HG03095 (cell line): ENCODE results near the gene IMMP2L.
"Not testable (repeated sequence)": the region's sequence is repeated elsewhere in the genome, so short reads cannot be mapped to it uniquely, and the experiment has no call there.

Source experiments
- ATAC-seq: cut with Tn5 transposase; IDR thresholded peaks from one replicate; pipeline ENCODE4 v1.9.1; 2021; ENCODE audit warnings: moderate library complexity; ENCODE audit not compliant: unreplicated experiment

The IMMP2L gene

GRCh38 chr7:111469894-111470293 is 92.4 kb downstream of the IMMP2L start:
- not testable (repeated sequence) for ATAC-seq

DNA sequence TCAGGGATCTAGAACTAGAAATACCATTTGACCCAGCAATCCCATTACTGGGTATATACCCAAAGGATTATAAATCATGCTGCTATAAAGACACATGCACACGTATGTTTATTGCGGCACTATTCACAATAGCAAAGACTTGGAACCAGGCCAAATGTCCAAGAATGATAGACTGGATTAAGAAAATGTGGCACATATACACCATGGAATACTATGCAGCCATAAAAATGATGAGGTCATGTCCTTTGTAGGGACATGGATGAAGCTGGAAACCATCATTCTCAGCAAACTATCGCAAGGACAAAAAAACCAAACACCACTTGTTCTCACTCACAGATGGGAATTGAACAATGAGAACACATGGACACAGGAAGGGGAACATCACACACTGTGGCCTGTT is 96.5 kb downstream of the IMMP2L start:
- ATAC-seq = not testable (repeated sequence)

- ATAC-seq = no peak
Measured at GRCh38 chr7:111460695-111461094, 101.6 kb downstream of the IMMP2L start.

DNA sequence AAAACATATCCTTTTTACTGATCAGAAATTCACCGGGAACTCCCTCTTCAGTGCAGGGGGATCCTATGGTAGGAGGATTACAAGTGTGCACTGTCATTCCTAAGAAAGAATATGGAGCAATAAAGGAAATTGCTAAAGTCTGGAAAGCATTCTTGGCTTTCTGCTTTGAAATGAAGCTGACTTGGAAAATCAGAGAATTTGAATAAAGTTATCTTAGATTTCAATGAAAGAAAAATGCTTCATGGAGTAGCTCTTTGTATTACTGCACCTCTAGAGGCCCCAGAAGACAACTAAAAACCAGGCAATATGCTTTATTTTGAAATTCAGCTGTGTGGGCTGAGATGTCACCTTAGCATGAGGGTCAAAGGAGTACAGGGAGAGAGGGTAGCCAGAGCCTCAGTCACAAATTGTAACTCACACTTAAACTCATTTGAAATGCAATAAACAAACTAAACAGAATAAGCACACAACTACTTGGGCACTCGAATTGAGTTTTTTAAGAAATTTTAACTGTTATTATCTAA is 102.5 kb downstream of the IMMP2L start:
- no peak for ATAC-seq

DNA sequence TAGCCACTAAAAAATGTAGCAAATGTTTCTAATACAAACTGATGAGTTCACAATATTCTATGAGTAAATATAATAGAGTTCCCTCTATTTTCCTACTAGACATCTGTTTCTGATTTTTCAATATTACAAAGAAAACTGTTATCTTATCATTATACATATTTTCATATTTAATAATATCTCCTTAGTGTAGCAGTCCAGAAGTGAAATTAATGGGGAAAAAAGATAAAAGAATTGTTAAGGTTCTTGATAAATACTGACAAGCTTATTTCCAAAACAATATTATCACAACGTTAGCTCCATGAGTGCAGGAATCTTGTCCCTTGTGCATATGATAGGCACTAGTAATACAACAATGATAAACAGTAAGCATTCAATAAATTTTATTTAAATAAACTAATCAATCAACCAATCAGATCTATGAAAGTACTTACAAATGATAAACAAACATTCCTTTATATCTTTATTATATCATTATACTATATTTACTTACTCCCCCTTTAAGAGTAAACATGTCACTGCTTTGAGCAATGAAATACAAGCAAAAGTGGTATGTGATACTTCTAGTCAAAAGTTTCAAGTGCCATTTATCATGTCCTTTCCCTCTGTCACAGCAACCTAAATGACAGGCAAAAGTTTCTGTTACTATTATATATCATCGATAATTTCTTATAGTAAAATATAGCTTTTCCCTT is 103.1 kb downstream of the IMMP2L start:
- no peak for ATAC-seq

DNA sequence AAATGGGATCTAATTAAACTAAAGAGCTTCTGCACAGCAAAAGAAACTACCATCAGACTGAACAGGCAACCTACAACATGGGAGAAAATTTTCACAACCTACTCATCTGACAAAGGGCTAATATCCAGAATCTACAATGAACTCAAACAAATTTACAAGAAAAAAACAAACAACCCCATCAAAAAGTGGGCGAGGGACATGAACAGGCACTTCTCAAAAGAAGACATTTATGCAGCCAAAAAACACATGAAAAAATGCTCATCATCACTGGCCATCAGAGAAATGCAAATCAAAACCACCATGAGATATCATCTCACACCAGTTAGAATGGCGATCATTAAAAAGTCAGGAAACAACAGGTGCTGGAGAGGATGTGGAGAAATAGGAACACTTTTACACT is 111.6 kb downstream of the IMMP2L start:
- ATAC-seq = not testable (repeated sequence)

DNA sequence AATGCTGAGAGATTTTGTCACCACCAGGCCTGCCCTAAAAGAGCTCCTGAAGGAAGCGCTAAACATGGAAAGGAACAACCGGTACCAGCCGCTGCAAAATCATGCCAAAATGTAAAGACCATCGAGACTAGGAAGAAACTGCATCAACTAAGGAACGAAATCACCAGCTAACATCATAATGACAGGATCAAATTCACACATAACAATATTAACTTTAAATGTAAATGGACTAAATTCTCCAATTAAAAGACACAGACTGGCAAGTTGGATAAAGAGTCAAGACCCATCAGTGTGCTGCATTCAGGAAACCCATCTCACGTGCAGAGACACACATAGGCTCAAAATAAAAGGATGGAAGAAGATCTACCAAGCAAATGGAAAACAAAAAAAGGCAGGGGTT is 114.8 kb downstream of the IMMP2L start:
- ATAC-seq = not testable (repeated sequence)

GRCh38 chr7:111439977-111440376 is 122.3 kb downstream of the IMMP2L start:
- ATAC-seq = no peak

DNA sequence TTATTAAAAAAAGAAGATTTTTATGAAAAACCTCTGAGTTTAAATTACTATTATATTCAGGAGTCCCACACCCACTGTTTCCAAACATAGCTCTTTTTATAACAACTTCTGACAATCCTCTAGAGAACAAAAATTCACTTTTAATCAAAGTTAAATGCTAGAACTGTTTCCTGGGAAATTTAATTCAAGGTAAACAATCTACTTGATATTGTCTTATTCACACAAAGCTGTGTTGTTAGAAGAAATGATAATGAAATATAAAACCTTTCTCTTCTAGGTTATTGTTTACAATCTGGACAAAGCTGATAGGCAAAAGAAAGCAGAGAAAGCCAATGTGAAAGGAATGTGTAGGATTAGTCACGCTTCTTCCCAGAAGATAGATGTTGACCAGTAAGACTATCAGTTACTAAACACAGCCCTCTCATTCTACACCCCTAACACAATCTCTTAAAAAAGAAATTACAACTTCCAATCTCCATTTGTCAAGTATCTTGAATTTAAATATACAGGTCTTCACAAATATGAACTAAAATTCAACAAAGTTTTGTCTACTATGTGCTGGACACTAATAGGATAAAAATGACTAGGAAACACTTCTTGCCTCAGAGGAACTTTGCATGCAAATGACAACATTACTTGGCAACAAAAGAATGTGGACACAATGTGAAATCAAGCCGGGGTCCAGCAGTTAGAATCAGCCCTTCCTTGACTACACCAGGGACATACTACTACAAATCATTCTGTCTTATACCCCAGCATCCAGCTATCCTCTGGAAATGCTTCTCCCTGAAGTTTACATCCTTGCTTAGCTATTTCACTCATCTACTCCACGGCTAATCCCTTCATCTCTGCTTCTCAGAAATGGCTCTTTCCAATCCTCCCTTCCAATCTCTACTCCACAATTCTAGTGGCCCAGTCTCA is 123.7 kb downstream of the IMMP2L start:
- ATAC-seq = no peak

GRCh38 chr7:111437736-111438135 is 124.6 kb downstream of the IMMP2L start:
- no peak for ATAC-seq

- ATAC-seq = no peak
Measured at GRCh38 chr7:111436608-111437007, 125.7 kb downstream of the IMMP2L start.

DNA sequence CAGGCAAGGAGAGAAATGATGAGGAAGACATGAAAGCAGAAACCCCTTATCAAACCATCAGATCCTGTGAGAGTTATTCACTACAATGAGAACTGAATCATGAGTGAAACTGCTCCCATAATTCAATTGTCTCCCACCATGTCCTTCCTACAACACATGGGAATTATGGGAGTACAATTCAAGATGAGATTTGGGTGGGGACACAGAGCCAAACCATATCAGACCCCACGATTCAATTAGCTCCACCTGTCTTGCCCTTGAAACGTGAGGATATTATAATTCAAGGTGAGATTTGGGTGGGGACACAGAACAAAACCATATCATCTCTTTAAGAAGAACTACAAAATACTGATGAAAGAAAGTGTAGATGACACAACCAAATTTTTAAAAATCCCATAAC is 128.9 kb downstream of the IMMP2L start:
- ATAC-seq = no peak

DNA sequence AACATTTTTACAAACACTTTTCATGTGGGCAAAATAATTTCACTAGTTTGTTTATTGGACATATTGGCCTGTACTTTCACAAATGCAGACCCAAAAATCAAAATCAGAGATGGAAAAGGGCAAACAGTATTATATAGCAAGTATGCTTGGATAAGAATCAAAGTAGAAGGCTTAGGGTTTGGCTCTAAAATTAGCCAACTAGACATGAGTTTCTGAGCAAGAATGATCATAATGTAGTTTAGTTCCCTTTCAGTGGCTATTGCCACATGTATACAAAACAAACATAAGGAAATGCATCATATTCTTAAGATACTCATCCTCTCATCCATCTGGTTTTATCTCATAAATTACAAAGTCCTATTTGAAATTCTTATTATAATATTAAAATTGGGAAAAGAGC is 132.5 kb downstream of the IMMP2L start:
- no peak for ATAC-seq

DNA sequence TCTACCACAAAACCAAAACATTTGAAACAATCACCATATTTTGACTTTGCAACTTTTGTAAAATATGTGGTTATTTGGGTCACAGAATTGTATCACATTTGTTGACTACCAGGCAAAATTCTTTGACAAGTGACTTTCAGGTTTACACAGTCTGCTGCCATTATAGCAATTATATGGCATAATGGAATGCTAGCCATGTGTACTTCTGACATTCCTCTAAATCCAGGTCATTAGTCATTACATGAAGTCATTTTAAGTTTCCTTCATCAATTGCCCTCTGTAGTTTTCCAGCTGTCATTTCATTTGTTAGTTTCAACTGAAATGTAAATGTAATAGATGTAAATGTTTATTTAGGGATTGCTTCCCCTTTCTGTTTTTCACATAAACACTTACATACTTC is 137.5 kb downstream of the IMMP2L start:
- ATAC-seq = no peak

DNA sequence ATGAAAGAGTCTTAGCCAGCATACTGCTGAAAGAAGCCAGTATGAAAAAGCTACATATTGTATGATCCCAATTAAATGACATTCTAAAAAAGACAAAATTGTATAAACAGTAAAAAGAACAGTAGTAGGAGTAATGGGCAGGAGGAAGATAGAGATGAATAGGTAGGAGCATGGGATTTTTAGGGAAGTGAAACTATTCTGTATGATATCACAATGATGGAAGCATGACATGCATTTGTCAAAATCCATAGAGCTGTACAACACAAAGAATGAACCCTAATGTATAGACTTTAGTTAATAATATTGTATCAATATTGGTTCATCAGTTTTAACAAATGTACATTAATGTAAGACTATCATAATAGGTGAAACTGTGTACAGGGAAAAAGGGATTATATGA is 147.9 kb downstream of the IMMP2L start:
- no peak for ATAC-seq

DNA sequence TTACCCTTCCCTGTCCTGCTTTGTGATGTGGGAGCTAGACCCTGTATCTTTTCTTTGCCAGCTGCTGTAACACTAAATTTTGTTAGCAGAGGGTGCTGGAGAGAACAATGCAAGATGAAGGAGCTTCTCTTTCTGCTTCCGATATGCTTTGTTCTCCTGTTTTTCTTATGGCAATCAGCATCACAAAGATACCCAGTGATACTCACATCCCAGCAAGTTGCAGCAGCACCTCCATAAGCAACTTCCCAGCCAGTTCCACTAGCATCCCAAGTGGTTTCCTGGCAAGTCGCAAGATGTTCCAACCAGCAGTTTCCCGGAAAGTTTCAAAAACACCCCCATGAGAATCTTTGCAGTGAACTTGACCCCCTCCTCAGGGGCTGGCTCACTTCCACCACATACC is 148.6 kb downstream of the IMMP2L start:
- no peak for ATAC-seq

DNA sequence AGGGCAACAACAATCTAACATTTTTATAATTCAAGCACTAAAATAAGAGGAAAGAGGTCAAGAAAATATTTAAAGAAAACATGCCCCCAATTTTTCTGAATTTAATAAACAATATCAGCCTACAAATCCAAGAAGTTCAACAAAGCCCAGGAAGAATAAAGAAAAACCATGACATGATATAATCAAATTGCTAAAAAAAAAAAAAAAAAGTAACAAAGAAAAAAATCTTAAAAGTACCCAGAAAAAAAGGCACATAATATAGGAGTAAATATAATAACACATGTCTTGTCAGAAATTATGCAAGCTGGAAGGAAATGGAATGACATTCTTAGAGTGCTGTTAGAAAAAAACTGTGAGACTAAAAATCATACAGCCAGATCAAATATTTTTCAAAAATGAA is 151.4 kb downstream of the IMMP2L start:
- no peak for ATAC-seq

- no peak for ATAC-seq
Measured at GRCh38 chr7:111409714-111410422, 152.4 kb downstream of the IMMP2L start.

DNA sequence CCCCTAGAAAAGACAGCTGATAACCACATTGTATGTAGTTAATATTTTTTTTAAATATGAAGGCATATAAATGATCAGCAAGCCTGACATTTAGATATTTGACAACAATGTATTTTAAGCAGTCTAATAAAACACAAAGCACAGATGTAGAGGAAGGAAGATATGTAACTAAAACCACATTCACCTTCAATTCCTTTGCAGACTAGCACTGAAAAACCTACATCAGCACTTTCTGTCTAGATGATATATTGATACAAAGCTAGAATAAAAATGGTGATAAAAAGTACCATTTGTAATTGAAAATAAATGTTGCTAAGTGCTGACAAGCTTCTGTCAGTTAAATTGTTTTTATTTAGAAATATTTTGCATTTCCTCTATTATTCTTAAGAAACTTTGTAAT is 153.6 kb downstream of the IMMP2L start:
- ATAC-seq = no peak

DNA sequence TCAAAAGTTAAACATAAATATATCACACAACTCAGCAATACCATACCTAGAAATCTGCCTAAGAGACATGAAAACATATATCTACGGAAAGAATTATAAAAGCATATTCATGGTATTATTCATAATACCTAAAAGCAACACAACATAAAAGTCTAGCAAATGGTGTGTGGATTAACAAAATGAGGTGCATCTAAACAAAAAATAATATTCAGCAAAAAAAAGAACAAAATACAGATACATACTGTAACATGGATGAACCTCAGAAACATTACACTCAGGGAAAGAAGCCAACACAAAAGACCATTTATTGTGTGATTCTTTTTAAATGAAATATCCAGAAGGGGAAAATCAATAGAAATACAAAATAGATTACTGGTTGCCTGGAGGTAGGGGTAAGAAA is 155.0 kb downstream of the IMMP2L start:
- ATAC-seq = no peak

GRCh38 chr7:111405621-111406020 is 156.7 kb downstream of the IMMP2L start:
- ATAC-seq = no peak
